Transverse colon (tissue), 4 donors: ENCODE data around the gene ACKR4. TPM values are rescaled to one million over a fixed set of nuclear protein-coding genes. Genes with fewer than 3 reads are reported as not detected.

ENCODE experiments used
- DNase-seq: peaks from one replicate; pipeline ENCODE4 v3.0.0-alpha.2; 2019
- H3K27ac ChIP-seq, 4 donors: fragments of 200-600 bp; sonication (generic); 2 replicates each; pipeline ENCODE4 v1.5.1; 2016 to 2018; ENCODE audit warnings: inconsistent platforms in 4 of 4
- H3K27me3 ChIP-seq: fragments of 200-600 bp; sonication (generic); 2 replicates; pipeline ENCODE4 v1.5.1; 2017; ENCODE audit warnings: inconsistent platforms
- H3K36me3 ChIP-seq, 4 donors: fragments of 200-600 bp; sonication (generic); 2 replicates each; pipeline ENCODE4 v1.5.1; 2017 to 2019; ENCODE audit warnings: inconsistent platforms in 4 of 4
- H3K4me1 ChIP-seq, 4 donors: fragments of 200-600 bp; sonication (generic); 2 replicates each; pipeline ENCODE4 v1.5.1; 2017 to 2020; ENCODE audit warnings: inconsistent platforms in 4 of 4
- H3K4me3 ChIP-seq, 4 donors: fragments of 200-600 bp; sonication (generic); 1 replicate in 1 of 4; 2 replicates in 3 of 4; pipeline versions ENCODE4 v1.5.1 to v1.6.1; 2017 to 2019; ENCODE audit warnings: inconsistent platforms in 4 of 4
- H3K9me3 ChIP-seq, 2 donors: fragments of 200-600 bp; sonication (generic); 2 replicates each; pipeline ENCODE4 v1.5.1; 2017 to 2019; ENCODE audit warnings: inconsistent platforms in 2 of 2
- EP300 ChIP-seq: sonication (generic); formaldehyde crosslinking; IDR thresholded peaks from one replicate; pipeline ENCODE4 v1.6.1; 2017; ENCODE audit warnings: antibody characterized with exemption, low read depth
- POLR2A ChIP-seq: fragments of 450-650 bp; IDR thresholded peaks from one replicate; pipeline ENCODE4 v1.6.1; 2016; ENCODE audit warnings: antibody characterized with exemption, mild to moderate bottlenecking, moderate library complexity
- POLR2AphosphoS5 ChIP-seq, 3 donors: sonication (generic); formaldehyde crosslinking; IDR thresholded peaks; one replicate each; pipeline ENCODE4 v1.6.1; 2016; ENCODE audit warnings: antibody characterized with exemption in 3 of 3
- WGBS, 2 donors: methylation state at CpG; one replicate each; pipeline ENCODE4 v1.1.5; 2018; ENCODE audit warnings: low coverage in 1 of 2; 5-methylcytosine and 5-hydroxymethylcytosine counted together
- in situ Hi-C, 4 donors: fragments of 200-750 bp; cut with MboI; loops; one replicate each; pipeline versions ENCODE4 v1.15.0 to v1.15.1; 2017; ENCODE audit warnings: low sequenced_read_pairs in 3 of 4, low pct_ligation_motif_present in 1 of 4, low pct_unique_long_range_greater_than_20kb in 1 of 4
- intact Hi-C: fragments of 100-400 bp; cut with DNase I; formaldehyde crosslinking; loops from one replicate; pipeline ENCODE4 v1.15.1; 2023; ENCODE audit warnings: low total_unique reads
- total RNA-seq, 4 donors: library from RNA; depleted of rRNA; stranded (reverse); fragments of >200 nt; gene quantifications; one replicate each; pipeline ENCODE4 v1.1.0, GENCODE V29; 2016
- TF ChIP-seq, protein P1 (sequence below), 5 experiments: fragments of 200-600 bp in 3 of 5; fragments of 450-650 bp in 2 of 5; sonication (generic) in 3 of 5; IDR thresholded peaks; 1 replicate in 2 of 5; 2 replicates in 3 of 5; pipeline ENCODE4 v1.5.1; 2016 to 2017; ENCODE audit warnings: antibody characterized with exemption in 5 of 5, inconsistent platforms in 3 of 5, mild to moderate bottlenecking in 2 of 5, moderate library complexity in 1 of 5

Gene ACKR4
- 1 to 10 TPM in 1 of 4 donors, under 1 TPM in 1, not detected in 2; 0.95 to 1.4 TPM for total RNA-seq

DNA sequence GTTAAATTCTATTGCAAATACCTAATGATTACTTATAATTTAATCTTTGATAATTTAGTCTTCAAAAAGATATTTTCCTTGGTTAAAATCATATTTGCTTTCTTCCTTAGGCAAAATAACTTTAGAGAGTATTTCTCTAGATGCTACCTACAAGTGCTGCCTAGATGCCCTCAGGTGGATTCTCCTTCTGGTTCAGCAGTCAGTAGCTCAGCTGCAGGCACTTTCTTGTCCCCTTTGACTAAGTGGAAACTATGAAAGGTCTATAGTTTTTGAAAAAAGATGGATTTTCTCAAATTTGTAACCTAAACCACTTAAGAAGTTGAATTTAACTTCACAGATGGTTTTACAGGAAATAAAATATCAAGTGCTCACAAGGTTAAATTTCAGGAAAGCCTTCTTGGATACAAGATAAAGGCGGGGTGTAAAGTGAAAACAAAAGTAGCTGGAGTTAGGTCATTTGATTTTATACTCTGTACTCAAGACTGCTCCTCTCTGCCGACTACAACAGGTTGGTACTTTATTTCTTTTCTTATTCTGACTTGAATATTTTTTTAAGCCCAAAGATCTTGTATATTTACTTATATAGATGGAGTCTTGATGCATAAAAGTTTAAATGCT is at the start of gene ACKR4:
ACKR4 (plus strand) TSS at position 455 of the 618 bp plus-strand sequence. CDS start 3,128 bp downstream, outside the sequence.
- in situ Hi-C loops = no loop called here
- WGBS, 2 donors = 48 to 50% methylated on average over 2 of the region's 2 CpGs

DNA sequence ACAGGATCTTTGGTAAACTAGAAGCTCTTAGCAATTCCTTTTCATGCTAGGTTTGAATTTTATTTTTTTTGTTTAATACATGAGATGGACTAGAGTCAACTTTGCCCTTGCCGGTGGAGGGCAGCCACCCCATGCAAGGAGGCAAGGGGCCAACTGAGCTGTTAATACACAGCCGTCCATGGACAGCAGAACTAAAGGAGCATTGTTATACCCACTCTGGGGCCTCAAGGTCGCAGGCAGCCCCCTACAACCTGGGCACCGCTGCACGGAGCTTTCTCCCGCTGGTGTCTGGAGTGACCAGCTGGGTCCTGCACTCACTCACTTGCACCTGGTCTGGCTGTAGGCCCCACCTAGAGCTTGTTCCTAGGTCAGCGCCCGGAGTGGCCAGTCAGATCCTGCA is 47.9 kb upstream of the ACKR4 start:
- Histone ChIP-seq H3K27me3 (no peaks in the 10 kb centered on the region), H3K9me3 (no peaks in the 10 kb centered on the region), H3K4me3 (no peak overlapping the region), H3K36me3 (no peaks in the 10 kb centered on the region), H3K27ac (no peak overlapping the region), H3K4me1 (peaks cover 0 to 7% (median 0%) of the 10 kb centered on the region in 4 donors)
- intact Hi-C loops = no loop called here
- in situ Hi-C loops = loop anchor here in 1 of 4 donors (10.0 kb wide), 1 partner anchor 96 kb away; no protein-coding TSS in a partner anchor
- WGBS, 2 donors = 95% methylated on average over 8 of the region's 8 CpGs; no CpG with 5 or more reads in 1 of the 2 donors
- DNase-seq = no peak
- TF ChIP-seq, protein P1, sequence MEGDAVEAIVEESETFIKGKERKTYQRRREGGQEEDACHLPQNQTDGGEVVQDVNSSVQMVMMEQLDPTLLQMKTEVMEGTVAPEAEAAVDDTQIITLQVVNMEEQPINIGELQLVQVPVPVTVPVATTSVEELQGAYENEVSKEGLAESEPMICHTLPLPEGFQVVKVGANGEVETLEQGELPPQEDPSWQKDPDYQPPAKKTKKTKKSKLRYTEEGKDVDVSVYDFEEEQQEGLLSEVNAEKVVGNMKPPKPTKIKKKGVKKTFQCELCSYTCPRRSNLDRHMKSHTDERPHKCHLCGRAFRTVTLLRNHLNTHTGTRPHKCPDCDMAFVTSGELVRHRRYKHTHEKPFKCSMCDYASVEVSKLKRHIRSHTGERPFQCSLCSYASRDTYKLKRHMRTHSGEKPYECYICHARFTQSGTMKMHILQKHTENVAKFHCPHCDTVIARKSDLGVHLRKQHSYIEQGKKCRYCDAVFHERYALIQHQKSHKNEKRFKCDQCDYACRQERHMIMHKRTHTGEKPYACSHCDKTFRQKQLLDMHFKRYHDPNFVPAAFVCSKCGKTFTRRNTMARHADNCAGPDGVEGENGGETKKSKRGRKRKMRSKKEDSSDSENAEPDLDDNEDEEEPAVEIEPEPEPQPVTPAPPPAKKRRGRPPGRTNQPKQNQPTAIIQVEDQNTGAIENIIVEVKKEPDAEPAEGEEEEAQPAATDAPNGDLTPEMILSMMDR (IDR thresholded peaks at IDR 0.05) = no peak
- TF ChIP-seq POLR2A (no peak), EP300 (no peak), POLR2AphosphoS5 (IDR thresholded peaks at IDR 0.05) (no peak)

More for the DNA sequence above, at the start of gene ACKR4:
- Histone ChIP-seq H3K4me3 (peak within 1 kb of the TSS in 2 of 4 donors; percentile 16 to 26), H3K27ac (peak within 1 kb of the TSS in 1 of 4 donors; percentile 31), H3K4me1 (peaks cover 0 to 13% (median 4%) of the 10 kb centered on the region in 4 donors), H3K9me3 (no peaks in the 10 kb centered on the region), H3K27me3 (no peaks in the 10 kb centered on the region), H3K36me3 (no peaks in the 10 kb centered on the region)
- TF ChIP-seq, protein P1 (IDR thresholded peaks at IDR 0.05) = no peak
- TF ChIP-seq EP300 = no peak
- no peak for TF ChIP-seq POLR2AphosphoS5 (IDR thresholded peaks at IDR 0.05)
- no peak for TF ChIP-seq POLR2A
- intact Hi-C loops = no loop called here
- DNase-seq = no peak

GRCh38 chr3:132549890-132550578 is 47.0 kb upstream of the ACKR4 start:
- no peak for DNase-seq
- H3K4me3 ChIP-seq = no peak overlapping the region
- TF ChIP-seq POLR2A = no peak
- no peak for TF ChIP-seq EP300
- no peak for TF ChIP-seq POLR2AphosphoS5 (IDR thresholded peaks at IDR 0.05)
- TF ChIP-seq, protein P1 (IDR thresholded peaks at IDR 0.05) = no peak
- intact Hi-C loops = no loop called here
- H3K27me3 ChIP-seq = no peaks in the 10 kb centered on the region
- H3K27ac ChIP-seq = no peak overlapping the region
- in situ Hi-C loops = loop anchor here in 1 of 4 donors (10.0 kb wide), 1 partner anchor 95 kb away; no protein-coding TSS in a partner anchor
- peaks cover 0 to 7% (median 0%) of the 10 kb centered on the region in 4 donors for H3K4me1 ChIP-seq
- H3K36me3 ChIP-seq = no peaks in the 10 kb centered on the region
- no peaks in the 10 kb centered on the region for H3K9me3 ChIP-seq

DNA sequence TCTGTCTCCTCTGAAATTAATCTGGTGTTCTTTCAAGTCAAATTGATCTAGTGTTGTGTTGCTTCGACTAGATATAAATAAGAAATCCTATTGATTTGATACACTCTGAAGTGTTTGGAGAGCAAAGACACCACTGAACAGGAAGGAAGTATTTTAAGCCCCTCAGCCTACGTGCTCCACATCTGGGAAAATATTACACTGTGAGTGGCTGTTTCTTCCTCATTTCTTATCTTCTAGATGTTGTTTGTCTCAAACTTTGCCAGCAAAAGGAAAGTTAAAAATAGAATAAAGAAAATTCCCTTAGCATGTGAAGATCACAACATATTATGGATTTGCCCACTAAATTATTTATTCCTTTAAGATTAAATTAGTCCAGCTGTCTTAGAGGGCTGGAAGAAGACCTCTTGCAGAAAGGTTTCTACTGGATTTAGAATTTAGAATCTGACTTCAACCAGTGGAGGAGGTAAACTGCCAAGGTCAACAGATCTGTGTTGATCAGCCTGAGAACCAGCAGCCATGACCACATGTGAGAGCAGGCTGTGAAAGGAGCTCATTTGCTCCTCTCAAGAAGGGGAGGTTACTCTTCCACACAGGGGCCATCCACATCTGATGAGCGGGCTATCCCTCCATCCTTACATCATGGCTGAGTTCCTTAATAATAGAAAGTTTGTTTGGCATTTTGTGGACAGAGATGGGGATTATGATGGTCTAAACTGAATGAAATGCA is 46.3 kb upstream of the ACKR4 start:
- Histone ChIP-seq H3K4me3 (no peak overlapping the region), H3K9me3 (no peaks in the 10 kb centered on the region), H3K4me1 (peaks cover 0 to 7% (median 0%) of the 10 kb centered on the region in 4 donors), H3K36me3 (no peaks in the 10 kb centered on the region), H3K27me3 (no peaks in the 10 kb centered on the region), H3K27ac (no peak overlapping the region)
- no peak for DNase-seq
- intact Hi-C loops (no loop called here), in situ Hi-C loops (no loop called here)
- WGBS, 2 donors = 38 to 68% methylated on average over 1 to 3 of the region's 3 CpGs
- no peak for TF ChIP-seq EP300
- TF ChIP-seq, protein P1 (IDR thresholded peaks at IDR 0.05) = no peak
- TF ChIP-seq POLR2AphosphoS5 (IDR thresholded peaks at IDR 0.05) = no peak
- no peak for TF ChIP-seq POLR2A
